Measurements from ENCODE around the gene ENKUR.

Gene ENKUR

GRCh38 chr10:25047591-25048301 is 31.8 kb upstream of the ENKUR start:
- no peak for DNase-seq (ENCODE audit: low spot score)
- Histone ChIP-seq H3K4me3 (no peak overlapping the region), H3K27ac (no peak overlapping the region)
- no peak for TF ChIP-seq CTCF (IDR thresholded peaks at IDR 0.05)

- no peak overlapping the region for H3K27ac ChIP-seq
- no peak overlapping the region for H3K4me3 ChIP-seq
- no peak for TF ChIP-seq CTCF (IDR thresholded peaks at IDR 0.05)
- DNase-seq (ENCODE audit: low spot score), result no peak
Measured at GRCh38 chr10:25047088-25047487, 31.1 kb upstream of the ENKUR start.

GRCh38 chr10:25046641-25047040 is 30.7 kb upstream of the ENKUR start:
- no peak overlapping the region for H3K27ac ChIP-seq
- no peak for TF ChIP-seq CTCF (IDR thresholded peaks at IDR 0.05)
- DNase-seq (ENCODE audit: low spot score), result no peak
- no peak overlapping the region for H3K4me3 ChIP-seq

- no peak overlapping the region for H3K27ac ChIP-seq
- no peak for TF ChIP-seq CTCF (IDR thresholded peaks at IDR 0.05)
Measured at GRCh38 chr10:25039531-25039930, 23.6 kb upstream of the ENKUR start.

GRCh38 chr10:25038325-25038724 is 22.4 kb upstream of the ENKUR start:
- H3K4me3 ChIP-seq, result no peak overlapping the region
- no peak overlapping the region for H3K27ac ChIP-seq
- TF ChIP-seq CTCF (IDR thresholded peaks at IDR 0.05), result no peak
- no peak for DNase-seq (ENCODE audit: low spot score)

More at GRCh38 chr10:25039531-25039930, 23.6 kb upstream of the ENKUR start:
- no peak for DNase-seq (ENCODE audit: low spot score)
- H3K4me3 ChIP-seq, result no peak overlapping the region

- DNase-seq (ENCODE audit: low spot score), result no peak
Measured at GRCh38 chr10:25036381-25036780, 20.4 kb upstream of the ENKUR start.

More at GRCh38 chr10:25036381-25036780, 20.4 kb upstream of the ENKUR start:
- H3K4me3 ChIP-seq, result no peak overlapping the region
- H3K27ac ChIP-seq, result no peak overlapping the region
- no peak for TF ChIP-seq CTCF (IDR thresholded peaks at IDR 0.05)
